ENCODE measurements around the gene SLC38A2.
A peak's percentile ranks its signal among the peaks of the same experiment; 100 is the strongest.

Gene SLC38A2

GRCh38 chr12:46373301-46374296, 1.0 kb upstream of the SLC38A2 start:
- peak; percentile 50 to 52 for DNase-seq

DNA sequence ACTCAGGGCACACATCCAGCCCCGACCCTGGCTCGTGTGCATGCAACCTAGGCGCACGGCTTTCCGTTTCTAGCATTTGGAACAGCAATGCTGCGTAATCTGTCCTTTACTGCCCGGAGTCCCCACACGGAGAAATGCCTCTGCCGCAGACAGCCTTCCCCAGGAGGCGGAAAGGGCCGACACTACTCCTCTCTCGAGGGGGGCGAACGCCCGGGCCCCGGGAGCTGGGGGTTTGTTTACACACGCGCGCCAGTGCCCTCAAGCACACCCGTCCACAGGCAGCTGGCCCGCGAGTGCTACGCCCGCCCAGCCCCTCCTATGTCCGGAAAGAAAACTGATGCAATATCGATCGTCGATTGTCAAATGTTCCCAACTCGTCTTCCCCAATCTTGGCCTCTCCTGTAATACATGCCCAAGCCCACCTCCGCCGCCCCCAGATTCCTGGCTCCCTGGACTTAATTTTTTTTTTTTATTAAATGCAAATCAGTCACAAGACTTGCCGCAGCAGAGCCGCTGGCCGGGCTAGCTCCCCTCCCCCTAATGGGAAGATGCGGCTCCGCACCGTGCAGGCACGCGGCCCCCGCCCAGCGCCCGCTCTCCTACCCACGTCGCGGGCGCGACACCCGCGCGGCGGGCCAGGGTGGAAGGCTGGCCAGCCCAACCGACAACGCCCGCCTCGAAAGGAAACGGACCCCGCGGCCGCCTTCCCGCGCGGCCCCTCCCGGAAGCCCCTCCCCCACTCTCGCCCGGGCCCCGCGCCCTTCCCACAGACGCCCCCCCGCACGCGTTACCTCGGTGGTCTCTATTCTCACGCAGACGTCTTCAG, 642 bp downstream of the SLC38A2 start:
- peak in 1 of 2 donors; percentile 75 for DNase-seq

DNA sequence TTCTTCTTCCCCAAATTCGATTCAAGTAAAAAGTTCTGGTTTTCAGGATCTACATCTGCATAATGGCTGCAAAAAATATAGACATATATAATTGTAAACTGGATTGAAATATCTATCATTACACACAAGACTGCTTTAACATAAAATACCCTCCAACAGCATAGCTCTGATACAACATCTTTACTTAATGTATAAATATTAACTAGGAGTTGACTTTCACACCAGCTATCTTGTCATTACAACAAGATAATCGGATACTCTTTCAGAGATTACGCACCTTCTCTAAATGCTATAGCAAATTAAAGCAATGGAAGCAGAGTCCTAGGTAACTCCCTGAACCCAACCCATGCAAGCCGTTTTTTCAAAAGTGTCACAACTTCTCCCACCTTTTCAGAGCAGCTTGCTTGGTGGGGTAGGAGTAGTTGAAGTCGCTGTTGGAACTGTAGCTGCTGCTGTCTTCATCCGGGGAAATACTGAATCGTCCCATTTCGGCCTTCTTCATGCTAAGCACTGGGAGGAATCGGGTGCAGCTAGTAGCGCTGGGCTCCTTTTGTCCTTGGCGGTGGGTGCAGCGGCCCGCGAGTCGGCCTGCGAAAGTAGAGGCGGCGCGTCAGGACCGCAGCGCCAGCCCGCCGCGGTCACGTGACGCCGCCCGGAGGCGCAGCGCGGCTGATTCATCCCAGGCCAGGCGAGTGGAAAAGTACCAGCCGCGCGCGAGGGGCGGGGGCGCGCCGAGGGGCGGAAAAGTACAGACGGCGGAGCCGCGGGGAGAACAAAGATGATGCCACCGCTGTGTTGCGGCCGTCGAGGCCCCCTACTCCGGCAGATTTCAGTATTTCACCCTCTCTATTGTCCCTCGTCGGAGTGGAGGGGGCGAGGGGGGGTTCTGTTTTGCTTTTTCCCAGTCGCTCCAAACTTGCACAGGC, 1.5 kb downstream of the SLC38A2 start:
- DNase-seq, result peak; percentile 77 to 90

GRCh38 chr12:46370380-46370734, 2.2 kb downstream of the SLC38A2 start:
- no peak for DNase-seq

GRCh38 chr12:46369474-46370379, 2.8 kb downstream of the SLC38A2 start:
- DNase-seq, result no peak

DNA sequence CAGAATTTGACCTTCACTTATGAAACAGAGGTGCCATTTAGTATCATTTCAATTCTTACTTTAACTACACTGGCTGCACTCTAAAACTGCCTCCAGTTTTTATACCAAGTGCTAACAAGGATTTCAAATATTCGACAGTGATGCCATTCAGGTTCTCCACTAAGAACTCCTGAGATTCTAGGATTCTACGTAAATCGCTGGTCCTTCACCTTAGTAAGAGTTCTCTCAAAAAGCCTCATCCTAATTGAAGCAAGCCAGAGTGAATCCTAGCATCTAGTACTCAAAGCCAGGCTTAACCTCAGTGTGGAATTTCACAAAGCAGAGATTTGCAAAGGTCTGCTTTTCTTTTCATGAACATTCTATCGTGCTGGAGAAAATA, 3.5 kb downstream of the SLC38A2 start:
- no peak for DNase-seq

DNA sequence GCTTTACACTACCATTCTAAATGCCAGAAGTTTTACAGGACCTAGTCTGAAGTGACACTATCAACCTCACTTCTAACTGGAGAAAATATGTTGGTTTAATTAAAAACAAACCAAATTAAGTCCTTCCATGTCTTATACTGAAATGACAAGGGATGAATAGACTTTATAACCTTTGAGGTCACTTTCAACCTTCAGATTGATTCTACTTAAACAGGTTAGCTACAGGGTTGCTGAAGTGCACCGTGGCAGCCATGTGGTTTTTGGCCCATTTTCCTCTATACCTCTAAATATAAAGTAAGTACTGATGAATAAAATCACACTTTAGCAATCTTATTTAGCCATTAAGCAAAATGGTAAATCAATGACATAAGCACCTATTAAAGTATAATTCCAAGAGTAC, 3.9 kb downstream of the SLC38A2 start:
- no peak for DNase-seq

DNA sequence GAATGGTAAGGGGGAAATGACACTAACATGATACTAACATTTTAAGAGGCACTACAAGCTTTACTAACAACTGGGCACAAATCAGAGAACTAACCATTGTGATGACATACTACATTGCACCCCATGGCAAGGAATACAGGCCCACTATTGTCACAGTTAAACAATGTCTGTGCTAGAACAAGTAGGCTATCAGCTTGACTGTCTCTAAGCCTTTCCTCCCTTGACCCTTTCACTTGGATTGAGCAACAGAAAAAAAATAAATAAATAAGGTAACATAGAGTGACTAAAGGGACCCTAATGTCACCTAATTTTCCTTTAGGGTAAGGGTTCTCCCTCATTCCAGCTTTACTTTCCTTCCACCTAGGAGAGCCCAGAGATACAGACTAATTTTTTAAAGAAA, 4.4 kb downstream of the SLC38A2 start:
- DNase-seq, result no peak

- DNase-seq, result no peak
Measured at GRCh38 chr12:46367351-46368029, 5.1 kb downstream of the SLC38A2 start.

DNA sequence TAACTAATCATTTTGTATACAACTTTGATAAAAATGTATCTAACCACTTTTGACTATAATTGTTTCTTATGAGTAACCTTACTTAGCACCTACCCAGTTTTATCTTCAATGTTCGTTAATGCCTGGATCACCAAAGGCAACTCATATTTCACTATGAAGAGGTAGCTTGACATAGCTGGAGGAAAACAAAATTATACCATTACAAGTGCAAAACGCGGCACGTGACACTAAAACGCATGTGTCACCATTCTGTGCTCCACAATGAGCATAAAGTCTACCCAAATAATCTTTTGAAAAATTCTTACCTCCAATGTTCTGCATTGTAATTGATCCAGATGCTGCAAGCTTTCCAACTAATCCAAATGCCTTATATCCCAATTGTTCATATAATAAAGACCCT, 5.8 kb downstream of the SLC38A2 start:
- no peak for DNase-seq

GRCh38 chr12:46365951-46366379, 6.6 kb downstream of the SLC38A2 start:
- DNase-seq, result no peak

DNA sequence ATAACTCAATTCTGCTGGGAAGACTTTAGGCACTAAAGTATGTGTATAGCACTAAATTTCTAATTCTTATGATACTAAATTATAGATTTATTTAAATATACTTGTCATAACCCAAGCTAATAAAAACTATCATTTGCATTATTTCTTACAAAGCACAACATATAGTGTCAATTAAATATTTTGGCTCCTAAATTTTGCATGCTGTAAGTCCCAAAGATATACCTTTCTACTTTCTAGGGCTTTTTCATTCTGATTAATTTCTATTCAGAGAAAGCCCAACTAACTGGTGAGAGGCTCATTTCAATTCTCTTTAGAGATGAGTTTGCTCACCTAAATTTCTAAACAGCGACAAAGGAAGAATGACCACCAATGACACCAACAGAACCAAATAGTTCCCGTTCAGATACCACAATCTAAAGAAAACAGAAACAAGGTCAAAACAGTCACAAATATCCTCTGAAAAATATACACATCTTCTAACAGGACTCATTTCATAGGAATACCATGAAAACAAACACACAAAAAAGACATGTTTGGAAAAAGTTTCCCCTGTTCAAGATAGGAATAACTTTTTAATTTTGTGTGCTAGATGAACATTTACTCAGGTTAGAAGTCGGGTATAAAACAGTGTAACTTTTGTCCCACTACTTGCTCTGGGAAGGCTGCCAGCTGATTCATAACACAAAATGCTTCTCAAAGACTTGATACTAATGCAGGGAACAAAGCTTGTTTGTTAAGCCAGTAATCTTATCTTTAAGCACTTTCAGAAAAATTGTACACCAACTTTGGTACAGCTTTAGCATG, 7.6 kb downstream of the SLC38A2 start:
- DNase-seq, result no peak

DNA sequence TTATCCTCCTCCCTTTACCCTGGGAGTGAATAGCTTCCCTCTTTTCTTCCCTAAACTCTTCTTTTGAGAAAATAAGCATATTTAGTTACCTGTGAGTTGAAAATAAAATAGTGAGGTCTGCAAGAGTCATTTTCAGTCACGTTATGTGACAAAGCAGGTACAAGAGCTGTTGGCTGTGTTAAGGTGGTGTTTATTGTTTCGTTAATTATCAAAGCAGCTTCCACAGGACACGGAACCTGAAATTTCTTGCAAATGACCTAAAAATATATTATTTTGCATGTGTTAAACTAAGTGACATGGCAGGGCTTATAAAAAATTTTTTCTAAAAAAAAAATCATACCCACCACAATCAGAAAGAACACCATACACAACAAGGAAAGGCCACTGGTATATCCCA, 8.3 kb downstream of the SLC38A2 start:
- DNase-seq, result no peak

GRCh38 chr12:46363582-46364299, 8.8 kb downstream of the SLC38A2 start:
- no peak for DNase-seq

DNA sequence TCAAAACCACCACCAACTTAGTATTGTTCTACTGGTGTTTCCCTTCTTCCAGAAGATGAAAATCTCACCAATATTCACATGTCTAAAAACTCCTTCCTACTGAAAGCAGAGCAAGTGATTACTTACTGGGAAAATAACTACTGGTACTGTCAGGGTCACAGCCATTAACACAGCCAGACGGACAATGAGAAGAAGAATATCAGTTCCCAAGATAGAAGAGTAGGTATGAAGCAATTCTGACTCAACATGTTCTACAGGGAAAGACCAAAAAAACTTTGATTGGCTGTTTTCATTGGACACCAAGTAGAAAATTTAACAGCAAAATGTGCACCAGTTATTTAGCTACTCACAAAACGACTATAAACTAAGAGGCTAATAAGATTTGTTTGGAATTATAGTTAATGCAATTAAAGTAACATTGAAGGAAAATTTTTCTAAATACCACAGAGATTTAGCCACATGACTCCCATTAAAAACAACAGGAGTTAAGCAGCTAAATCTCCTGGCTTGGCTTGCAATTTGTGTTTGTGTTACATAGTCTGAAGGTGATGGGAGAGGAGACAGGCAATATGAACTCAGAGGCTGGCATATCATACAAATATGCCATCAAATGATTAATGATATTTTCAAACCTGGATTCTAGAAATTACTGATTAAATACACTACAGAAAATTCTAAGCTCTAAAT, 9.5 kb downstream of the SLC38A2 start:
- DNase-seq, result no peak

DNA sequence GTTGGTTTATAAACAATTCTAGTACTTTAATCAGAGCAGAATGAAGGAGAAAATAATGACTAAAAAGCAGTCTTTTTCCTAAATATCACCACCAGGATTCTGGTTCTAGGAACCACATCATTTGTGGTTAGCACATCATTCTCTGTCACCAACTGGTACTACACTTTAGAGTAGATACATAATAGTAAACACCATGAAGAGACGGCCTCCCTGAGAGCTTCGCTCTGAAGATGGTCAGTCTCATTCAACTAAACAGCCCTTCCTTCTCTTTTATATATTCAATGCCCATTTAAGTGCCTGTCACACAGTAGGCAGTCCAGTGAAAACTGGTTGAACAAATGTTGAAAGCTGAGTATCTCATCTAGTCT, 10.9 kb downstream of the SLC38A2 start:
- DNase-seq, result no peak

GRCh38 chr12:46360908-46361666, 11.5 kb downstream of the SLC38A2 start:
- DNase-seq, result no peak

DNA sequence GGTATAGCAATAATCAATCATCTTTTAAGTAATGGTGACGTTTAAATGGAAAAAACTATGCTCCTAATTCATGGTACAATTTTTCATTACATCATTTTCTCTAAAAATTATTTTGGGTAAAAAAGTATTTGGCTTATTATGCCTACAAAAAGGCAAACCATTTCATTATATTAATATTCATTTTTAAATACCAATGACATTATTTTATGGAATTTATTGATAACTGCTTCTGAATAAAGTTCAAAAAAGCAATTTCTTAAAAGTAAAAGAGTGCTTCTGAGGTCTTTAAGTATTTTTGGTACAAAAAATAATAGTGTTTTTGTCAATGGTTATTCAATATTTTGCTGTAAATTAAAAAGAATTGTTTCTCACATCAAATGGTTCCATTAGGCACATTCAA, 12.2 kb downstream of the SLC38A2 start:
- no peak for DNase-seq
